ENCODE results near the gene RBPMS2.
A peak's percentile ranks its signal among the peaks of the same experiment; 100 is the strongest.
"Not testable (repeated sequence)": the region's sequence is repeated elsewhere in the genome, so short reads cannot be mapped to it uniquely, and the experiment has no call there.

RBPMS2 gene

DNA sequence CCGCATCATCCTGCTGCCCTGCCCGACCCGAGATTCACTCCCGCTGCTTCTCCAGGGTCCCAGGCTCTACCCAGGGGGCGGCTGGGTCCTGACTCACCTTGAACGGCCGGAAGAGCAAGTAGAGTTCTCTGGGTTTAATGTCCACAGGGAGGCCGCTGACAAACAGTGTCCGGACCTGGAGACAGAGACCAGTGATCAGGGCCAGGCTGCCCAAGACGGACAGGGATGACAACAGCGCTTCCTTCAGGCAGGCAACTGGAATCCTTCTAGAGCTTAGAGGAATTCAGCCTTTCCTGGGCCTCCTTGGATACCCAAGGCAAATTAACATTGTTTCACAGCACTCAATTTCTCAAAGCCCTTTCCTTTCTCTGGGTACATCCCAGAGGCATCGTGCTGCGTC lies 23.9 kb downstream of the RBPMS2 start:
- DNase-seq: no peak

DNA sequence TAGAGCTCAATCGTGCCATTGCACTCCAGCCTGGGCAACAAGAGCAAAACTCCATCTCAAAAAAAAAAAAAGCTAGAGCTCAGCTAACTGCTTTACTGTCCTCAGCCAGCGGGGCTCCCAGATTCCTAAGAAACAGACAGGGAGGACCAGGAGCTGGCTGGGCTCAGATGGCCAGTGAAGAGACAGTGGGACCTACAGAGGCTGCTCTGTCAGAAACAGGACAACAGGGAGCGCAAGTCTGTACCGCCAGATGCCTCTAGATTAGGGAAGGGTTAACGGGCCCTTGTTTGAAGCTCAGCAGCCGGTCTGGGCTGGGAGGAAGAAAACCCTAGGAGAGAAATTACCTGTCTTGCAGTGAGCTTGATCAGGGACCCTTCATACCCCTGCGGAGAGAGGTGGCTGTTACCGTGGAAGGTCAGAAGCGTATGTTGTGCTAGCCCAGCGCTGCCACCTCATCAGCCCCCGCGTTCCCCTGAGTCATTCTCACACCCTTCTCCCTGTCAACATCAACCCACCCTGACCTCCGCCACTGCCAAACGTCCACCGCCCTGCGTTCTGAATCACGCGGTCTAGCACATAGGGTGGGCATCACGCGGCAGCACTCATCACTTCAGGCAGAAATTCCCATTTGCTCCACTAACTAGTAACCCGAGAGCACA lies 25.3 kb downstream of the RBPMS2 start:
- no peak for DNase-seq

- no peak for DNase-seq
Observed at GRCh38 chr15:64749167-64749566, 26.2 kb downstream of the RBPMS2 start.

DNA sequence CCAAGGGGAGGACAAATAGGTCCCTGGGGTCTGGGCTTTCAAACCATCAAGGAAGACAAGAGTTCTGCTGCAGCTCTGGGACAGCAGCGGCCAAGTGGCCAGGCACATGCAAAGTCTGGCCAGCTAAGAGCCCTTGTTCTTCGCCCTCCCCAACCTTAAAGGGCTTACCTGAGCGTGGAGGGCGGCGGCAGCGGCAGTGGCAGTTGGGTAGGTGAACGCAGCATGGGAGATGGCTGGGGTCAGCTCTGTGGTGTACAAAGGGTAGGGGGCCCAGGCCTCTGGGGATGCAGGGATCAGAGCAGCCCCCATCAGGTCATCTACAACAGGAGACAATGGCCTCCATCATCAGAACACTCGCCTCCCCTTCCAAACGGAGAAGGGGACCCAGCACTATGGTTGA lies 27.1 kb downstream of the RBPMS2 start:
- DNase-seq: no peak

DNA sequence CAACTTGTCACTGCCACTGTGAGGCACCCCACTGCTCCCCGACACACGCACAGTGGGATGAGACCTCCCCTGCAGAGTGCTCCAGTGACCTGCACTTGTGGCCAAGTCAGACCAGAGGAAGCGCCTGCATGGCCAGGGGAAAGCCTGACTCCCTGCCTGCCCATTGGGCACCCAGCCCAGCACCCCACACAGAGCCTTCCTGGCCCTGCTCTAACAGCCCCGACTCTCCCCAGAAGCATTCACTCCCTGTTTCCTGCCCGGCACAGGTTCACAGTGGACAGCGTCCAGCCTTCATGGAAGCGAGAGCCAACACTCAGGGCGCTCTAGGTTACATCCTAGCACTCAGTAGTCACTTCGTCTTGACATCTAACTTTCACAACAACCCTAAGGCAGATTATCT lies 27.8 kb downstream of the RBPMS2 start:
- no peak for DNase-seq

DNA sequence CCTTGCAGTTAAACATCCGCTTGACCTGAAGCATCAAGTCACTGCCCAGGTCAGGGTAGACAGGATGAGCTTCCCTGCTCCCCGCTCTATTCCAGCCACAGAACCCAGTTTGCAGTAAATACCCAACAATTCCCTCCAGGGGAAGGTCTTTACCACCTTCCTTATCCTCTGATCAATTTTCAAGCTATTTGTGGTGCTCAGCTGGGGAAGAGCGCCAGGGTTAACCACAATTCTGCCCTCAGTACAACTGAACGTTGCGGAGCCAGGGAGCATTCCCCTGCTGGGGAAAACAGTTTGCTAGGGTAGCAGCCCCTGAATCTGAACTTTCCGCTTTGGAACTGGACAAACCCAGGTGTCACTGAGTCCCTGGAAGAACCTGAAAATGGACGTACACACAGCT lies 28.5 kb downstream of the RBPMS2 start:
- no peak for DNase-seq

GRCh38 chr15:64746356-64746755 lies 29.0 kb downstream of the RBPMS2 start:
- DNase-seq: no peak

- no peak for DNase-seq
Observed at GRCh38 chr15:64743691-64744090, 31.7 kb downstream of the RBPMS2 start.

- DNase-seq: no peak
Observed at GRCh38 chr15:64742921-64743320, 32.5 kb downstream of the RBPMS2 start.

- DNase-seq: no peak
Observed at GRCh38 chr15:64742385-64742784, 33.0 kb downstream of the RBPMS2 start.

DNA sequence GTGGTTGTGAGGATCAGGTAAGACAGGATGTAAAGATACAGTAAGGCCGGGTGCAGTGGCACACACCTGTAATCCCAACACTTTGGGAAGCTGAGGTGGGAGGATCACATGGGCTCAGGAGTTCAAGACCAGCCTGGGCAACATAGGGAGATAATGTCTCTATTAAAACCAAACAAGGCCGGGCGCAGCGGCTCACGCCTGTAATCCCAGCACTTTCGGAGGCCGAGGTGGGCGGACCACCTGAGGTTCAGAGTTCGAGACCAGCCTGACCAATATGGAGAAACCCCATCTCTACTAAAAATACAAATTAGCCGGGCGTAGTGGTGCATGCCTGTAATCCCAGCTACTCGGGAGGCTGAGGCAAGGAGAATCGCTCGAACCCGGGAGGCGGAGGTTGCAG lies 33.7 kb downstream of the RBPMS2 start:
- not testable (repeated sequence) for DNase-seq

DNA sequence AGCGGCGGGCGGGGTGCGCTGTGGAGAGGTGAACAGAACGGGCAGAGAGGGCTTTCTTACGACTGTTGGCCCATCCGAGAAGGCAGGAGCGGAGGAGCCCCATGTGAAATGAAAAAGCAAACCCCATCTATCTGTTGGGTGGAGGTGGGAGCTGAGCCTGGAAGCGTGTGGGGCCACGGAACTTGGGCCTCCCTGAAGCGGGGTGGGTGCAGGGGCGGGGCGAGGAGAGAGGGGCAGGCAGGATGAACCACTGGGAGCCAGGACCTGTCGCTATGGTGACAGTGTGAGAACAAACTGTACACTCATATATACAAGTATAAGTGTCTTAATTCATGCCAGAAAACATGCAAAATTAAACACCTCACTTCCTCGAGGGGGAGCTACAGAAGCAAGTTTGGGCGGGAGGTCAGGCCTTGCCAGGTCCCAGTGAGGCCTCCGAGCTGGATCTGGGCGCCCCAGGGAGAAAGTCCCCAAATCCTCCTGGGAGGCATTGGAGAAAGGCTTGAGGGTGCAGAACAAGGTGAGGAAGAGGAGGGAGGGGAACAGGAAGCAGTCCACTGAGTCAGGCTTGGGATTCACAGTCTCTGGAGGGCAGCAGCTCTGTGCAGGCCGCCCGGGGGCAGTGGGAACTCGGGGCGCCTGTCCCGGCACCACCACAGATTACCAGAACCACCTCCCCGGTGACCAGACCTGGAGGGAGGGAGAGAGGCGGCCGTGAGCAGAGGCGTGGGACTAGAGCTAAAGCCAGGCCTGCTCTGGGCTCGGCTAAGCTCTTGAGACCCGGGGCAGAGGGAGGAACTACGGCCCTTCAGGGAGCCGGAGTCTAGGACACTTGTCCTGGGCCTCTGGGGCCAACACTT lies 34.8 kb downstream of the RBPMS2 start:
- DNase-seq: no peak

GRCh38 chr15:64739577-64740143 lies 35.7 kb downstream of the RBPMS2 start:
- DNase-seq: no peak

- no peak for DNase-seq
Observed at GRCh38 chr15:64739156-64739555, 36.2 kb downstream of the RBPMS2 start.

GRCh38 chr15:64738226-64739095 lies 36.9 kb downstream of the RBPMS2 start:
- no peak for DNase-seq

GRCh38 chr15:64732156-64732860 lies 43.1 kb downstream of the RBPMS2 start:
- no peak for DNase-seq

- no peak for DNase-seq
Observed at GRCh38 chr15:64731805-64732151, 43.6 kb downstream of the RBPMS2 start.

GRCh38 chr15:64731012-64731804 lies 44.2 kb downstream of the RBPMS2 start:
- DNase-seq: peak; percentile 94

GRCh38 chr15:64730151-64730550 lies 45.2 kb downstream of the RBPMS2 start:
- DNase-seq: no peak

DNA sequence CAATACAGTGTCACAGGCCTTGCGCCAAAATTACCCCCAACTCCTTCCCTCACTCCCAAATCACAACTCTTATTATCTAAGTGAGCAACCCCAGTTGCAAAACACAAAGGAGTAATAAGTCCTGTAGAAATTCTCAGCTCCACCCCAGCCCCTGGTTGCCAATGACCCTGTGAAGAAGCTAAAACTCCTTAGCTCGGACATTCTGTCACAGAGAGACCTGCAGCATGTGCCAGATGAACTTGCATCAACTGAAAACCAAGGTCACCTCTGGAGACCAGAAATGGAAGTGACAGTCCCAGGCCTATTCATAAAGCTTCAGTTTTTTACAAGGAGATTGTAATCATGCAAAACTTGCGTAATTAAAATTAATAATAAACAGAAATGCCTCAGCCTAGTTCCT lies 55.2 kb downstream of the RBPMS2 start:
- DNase-seq: no peak

DNA sequence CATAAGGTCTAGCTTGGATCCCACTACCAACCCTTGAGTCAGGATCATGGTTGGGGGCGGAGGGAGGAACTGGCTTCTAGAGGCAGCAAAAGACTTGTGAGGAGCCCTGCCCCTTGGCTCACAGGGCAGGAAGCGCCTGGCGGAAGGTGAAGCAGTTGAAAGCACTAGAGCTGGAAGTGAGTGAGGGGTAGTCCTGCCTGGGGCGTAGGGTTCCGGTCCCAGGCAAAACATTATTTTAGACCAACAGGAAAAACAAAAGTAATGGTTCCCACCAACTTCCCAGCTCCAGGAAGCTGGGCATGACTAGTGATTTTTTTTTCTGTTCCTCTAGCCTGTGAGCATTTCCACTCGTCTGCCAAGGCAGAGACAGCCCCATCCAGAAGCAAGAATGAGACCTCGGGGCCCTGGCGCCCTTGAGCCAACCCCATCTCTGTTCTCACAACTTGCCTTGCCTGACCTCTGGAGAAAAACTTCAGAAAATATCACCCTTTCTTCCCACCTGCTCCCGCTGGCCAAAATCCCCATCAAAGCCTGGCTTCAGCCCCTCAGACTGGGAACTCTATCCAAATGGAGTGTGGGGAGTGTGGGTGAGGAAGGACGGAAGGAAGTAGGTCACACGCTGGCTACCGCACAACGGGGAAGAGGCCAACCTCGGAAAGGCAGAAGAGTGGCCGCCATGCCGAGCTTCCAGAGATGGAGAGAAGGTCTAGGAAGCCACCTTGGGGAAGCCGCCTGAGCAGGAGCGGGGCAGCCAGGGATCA lies 57.5 kb downstream of the RBPMS2 start:
- DNase-seq: no peak
